ENCODE data around the gene CBX5. TPM values are rescaled to one million over a fixed set of nuclear protein-coding genes. Genes with fewer than 3 reads are reported as not detected.

Gene CBX5
- total and polyA plus RNA-seq, 9 of the 15 experiments (the other 6 are each of a cell fraction or from before 2014, with no cell fraction given) = 32.6 to 102 (median 59.2) TPM

DNA sequence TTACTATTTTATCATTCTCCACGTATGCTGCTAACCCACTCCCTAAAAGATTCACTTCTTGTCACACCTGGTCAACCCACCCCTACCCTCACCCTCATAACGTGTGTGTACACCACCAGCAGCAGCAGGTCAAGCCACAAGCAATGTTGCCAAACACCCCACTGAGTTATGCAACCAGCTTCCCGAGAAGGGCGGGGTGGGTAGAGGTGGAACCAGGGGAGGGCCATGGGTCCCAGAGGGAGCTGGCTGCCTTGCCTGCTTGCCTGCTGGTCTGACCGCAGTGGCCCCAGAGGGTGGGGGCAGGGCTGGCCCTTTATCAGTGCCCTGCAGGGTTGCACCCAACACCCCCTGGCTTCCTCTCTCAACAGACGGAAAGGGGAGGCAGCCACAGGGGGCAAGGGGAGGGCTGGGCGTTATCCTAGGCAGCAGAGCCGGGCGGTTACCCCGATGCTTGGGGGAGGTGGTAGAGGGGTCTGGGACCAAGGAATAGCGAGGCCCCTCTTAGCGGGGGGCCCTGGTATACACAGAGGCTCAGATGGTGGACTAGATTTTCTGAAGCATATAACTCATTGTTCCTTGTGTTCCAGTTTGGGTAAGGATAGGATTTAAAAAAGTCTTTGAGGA lies 24.4 kb upstream of the CBX5 start (continued):
- TF ChIP-seq, protein P1, sequence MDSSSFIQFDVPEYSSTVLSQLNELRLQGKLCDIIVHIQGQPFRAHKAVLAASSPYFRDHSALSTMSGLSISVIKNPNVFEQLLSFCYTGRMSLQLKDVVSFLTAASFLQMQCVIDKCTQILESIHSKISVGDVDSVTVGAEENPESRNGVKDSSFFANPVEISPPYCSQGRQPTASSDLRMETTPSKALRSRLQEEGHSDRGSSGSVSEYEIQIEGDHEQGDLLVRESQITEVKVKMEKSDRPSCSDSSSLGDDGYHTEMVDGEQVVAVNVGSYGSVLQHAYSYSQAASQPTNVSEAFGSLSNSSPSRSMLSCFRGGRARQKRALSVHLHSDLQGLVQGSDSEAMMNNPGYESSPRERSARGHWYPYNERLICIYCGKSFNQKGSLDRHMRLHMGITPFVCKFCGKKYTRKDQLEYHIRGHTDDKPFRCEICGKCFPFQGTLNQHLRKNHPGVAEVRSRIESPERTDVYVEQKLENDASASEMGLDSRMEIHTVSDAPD (CRISPR knock-in tag; IDR thresholded peaks at IDR 0.05) = no peak
- TF ChIP-seq TCF7L2 (IDR thresholded peaks at IDR 0.05; ENCODE audit: low read depth, low read length) (no peak), ZNF316 (IDR thresholded peaks at IDR 0.05) (no peak), CHCHD3 (CRISPR knock-in tag; IDR thresholded peaks at IDR 0.05) (no peak), ATF2 (CRISPR knock-in tag; IDR thresholded peaks at IDR 0.05) (no peak), EP400 (IDR thresholded peaks at IDR 0.05) (no peak), CREM (IDR thresholded peaks at IDR 0.05; ENCODE audit: low read depth) (peak; percentile 83), POLR3A (IDR thresholded peaks at IDR 0.05; ENCODE audit: borderline replicate concordance, extremely low read depth, insufficient read depth, insufficient read length) (no peak), HOXB6 (CRISPR knock-in tag; IDR thresholded peaks at IDR 0.05; ENCODE audit: borderline replicate concordance) (no peak), ZNF507 (tag; conservative IDR thresholded peaks at IDR 0.05) (no peak), PHB2 (IDR thresholded peaks at IDR 0.05; ENCODE audit: low read depth) (peak; percentile 95), HMBOX1 (IDR thresholded peaks at IDR 0.05) (peak; percentile 84), GATAD2B (IDR thresholded peaks at IDR 0.05; ENCODE audit: borderline replicate concordance) (no peak), STAT5A (IDR thresholded peaks at IDR 0.05; ENCODE audit: borderline replicate concordance, low read length) (peak; percentile 95), CC2D1A (IDR thresholded peaks at IDR 0.05) (peak; percentile 96), RAD21 (CRISPR knock-in tag; conservative IDR thresholded peaks at IDR 0.05 in 1 of 2, IDR thresholded peaks at IDR 0.05 in 1 of 2) (peak in 1 of 2 experiments; percentile 44; a peak in 1 of 4 replicates), MYNN (IDR thresholded peaks at IDR 0.05) (peak; percentile 99), MYNN (CRISPR knock-in tag; IDR thresholded peaks at IDR 0.05) (no peak), SETDB1 (IDR thresholded peaks at IDR 0.05; ENCODE audit: low read length) (no peak), RB1 (IDR thresholded peaks at IDR 0.05; ENCODE audit: low read depth) (peak; percentile 58; the same call in 1 of the 2 replicates)
- TF ChIP-seq, protein P2, sequence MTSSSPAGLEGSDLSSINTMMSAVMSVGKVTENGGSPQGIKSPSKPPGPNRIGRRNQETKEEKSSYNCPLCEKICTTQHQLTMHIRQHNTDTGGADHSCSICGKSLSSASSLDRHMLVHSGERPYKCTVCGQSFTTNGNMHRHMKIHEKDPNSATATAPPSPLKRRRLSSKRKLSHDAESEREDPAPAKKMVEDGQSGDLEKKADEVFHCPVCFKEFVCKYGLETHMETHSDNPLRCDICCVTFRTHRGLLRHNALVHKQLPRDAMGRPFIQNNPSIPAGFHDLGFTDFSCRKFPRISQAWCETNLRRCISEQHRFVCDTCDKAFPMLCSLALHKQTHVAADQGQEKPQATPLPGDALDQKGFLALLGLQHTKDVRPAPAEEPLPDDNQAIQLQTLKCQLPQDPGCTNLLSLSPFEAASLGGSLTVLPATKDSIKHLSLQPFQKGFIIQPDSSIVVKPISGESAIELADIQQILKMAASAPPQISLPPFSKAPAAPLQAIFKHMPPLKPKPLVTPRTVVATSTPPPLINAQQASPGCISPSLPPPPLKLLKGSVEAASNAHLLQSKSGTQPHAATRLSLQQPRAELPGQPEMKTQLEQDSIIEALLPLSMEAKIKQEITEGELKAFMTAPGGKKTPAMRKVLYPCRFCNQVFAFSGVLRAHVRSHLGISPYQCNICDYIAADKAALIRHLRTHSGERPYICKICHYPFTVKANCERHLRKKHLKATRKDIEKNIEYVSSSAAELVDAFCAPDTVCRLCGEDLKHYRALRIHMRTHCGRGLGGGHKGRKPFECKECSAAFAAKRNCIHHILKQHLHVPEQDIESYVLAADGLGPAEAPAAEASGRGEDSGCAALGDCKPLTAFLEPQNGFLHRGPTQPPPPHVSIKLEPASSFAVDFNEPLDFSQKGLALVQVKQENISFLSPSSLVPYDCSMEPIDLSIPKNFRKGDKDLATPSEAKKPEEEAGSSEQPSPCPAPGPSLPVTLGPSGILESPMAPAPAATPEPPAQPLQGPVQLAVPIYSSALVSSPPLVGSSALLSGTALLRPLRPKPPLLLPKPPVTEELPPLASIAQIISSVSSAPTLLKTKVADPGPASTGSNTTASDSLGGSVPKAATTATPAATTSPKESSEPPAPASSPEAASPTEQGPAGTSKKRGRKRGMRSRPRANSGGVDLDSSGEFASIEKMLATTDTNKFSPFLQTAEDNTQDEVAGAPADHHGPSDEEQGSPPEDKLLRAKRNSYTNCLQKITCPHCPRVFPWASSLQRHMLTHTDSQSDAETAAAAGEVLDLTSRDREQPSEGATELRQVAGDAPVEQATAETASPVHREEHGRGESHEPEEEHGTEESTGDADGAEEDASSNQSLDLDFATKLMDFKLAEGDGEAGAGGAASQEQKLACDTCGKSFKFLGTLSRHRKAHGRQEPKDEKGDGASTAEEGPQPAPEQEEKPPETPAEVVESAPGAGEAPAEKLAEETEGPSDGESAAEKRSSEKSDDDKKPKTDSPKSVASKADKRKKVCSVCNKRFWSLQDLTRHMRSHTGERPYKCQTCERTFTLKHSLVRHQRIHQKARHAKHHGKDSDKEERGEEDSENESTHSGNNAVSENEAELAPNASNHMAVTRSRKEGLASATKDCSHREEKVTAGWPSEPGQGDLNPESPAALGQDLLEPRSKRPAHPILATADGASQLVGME (CRISPR knock-in tag; IDR thresholded peaks at IDR 0.05) = no peak
